SU-DHL-6 (cell line): ENCODE results near the gene ANK3.

Source experiments
- H2AFZ ChIP-seq: fragments of 200-600 bp; sonication (generic); 2 replicates; pipeline ENCODE4 v1.6.1; 2014; ENCODE audit warnings: low read depth, mild to moderate bottlenecking, moderate library complexity, mixed read lengths, antibody characterized with exemption, low read length; ENCODE audit not compliant: severe bottlenecking
- H3F3A ChIP-seq: fragments of 200-600 bp; shearing (Covaris generic); 2 replicates; pipeline ENCODE4 v1.6.0; 2016; ENCODE audit warnings: antibody characterized with exemption, mild to moderate bottlenecking; ENCODE audit not compliant: insufficient read depth
- H3K27ac ChIP-seq: fragments of 200-600 bp; sonication (generic); 2 replicates; pipeline ENCODE4 v1.5.1; 2016; ENCODE audit warnings: low read depth, mild to moderate bottlenecking, low read length, moderate library complexity, mixed read lengths
- H3K27me3 ChIP-seq: fragments of 200-600 bp; sonication (generic), shearing (Covaris generic); 2 replicates; pipeline ENCODE4 v1.6.0; 2014; ENCODE audit warnings: mild to moderate bottlenecking, low read length
- H3K36me3 ChIP-seq: fragments of 200-600 bp; sonication (generic); 2 replicates; pipeline ENCODE4 v1.6.1; 2014; ENCODE audit warnings: mild to moderate bottlenecking, low read length, mixed read lengths
- H3K4me2 ChIP-seq: fragments of 300-600, 200-600 bp; shearing (Covaris generic), sonication (generic); 2 replicates; pipeline ENCODE4 v1.6.0; 2014; ENCODE audit warnings: low read length, low read depth, mild to moderate bottlenecking; ENCODE audit not compliant: poor library complexity, severe bottlenecking
- H3K4me3 ChIP-seq: fragments of 200-600 bp; sonication (generic); 2 replicates; pipeline ENCODE4 v1.5.1; 2014; ENCODE audit warnings: antibody characterized with exemption, low read length, mild to moderate bottlenecking, mixed read lengths; ENCODE audit not compliant: insufficient read depth, poor library complexity, severe bottlenecking
- H3K79me2 ChIP-seq: fragments of 200-600 bp; sonication (generic); 2 replicates; pipeline ENCODE4 v1.6.1; 2014; ENCODE audit warnings: mild to moderate bottlenecking, low read length, moderate library complexity; ENCODE audit not compliant: insufficient read depth
- H3K9ac ChIP-seq: fragments of 200-600 bp; sonication (generic); 2 replicates; pipeline ENCODE4 v1.7.0; 2014; ENCODE audit warnings: mild to moderate bottlenecking, low read length
- H3K9me2 ChIP-seq: fragments of 200-600 bp; sonication (generic); replicated peaks from 2 replicates; pipeline ENCODE4 v1.6.1; 2014; ENCODE audit warnings: low read length; ENCODE audit not compliant: insufficient read depth
- H3K9me3 ChIP-seq: fragments of 200-600 bp; sonication (generic); 2 replicates; pipeline ENCODE4 v1.6.1; 2014; ENCODE audit warnings: low read length, mixed read lengths; ENCODE audit not compliant: insufficient read depth
- H4K20me1 ChIP-seq: fragments of 200-600 bp; sonication (generic); 2 replicates; pipeline ENCODE4 v1.6.1; 2014; ENCODE audit warnings: low read depth, mild to moderate bottlenecking, antibody characterized with exemption, low read length, moderate library complexity, mixed read lengths
- EZH2phosphoT487 ChIP-seq: fragments of 200-600 bp; sonication (generic), shearing (Covaris generic); conservative IDR thresholded peaks from 2 replicates; pipeline ENCODE4 v1.6.1; 2018; ENCODE audit warnings: mild to moderate bottlenecking, antibody characterized with exemption, low read length, moderate library complexity, mixed read lengths
- TF ChIP-seq, protein P1 (sequence below): fragments of 200-600 bp; sonication (generic); IDR thresholded peaks from one replicate; pipeline ENCODE4 v1.5.1; 2017; ENCODE audit warnings: antibody characterized with exemption, mild to moderate bottlenecking, low read length, moderate library complexity; ENCODE audit not compliant: insufficient read depth, poor library complexity, severe bottlenecking

Gene ANK3

DNA sequence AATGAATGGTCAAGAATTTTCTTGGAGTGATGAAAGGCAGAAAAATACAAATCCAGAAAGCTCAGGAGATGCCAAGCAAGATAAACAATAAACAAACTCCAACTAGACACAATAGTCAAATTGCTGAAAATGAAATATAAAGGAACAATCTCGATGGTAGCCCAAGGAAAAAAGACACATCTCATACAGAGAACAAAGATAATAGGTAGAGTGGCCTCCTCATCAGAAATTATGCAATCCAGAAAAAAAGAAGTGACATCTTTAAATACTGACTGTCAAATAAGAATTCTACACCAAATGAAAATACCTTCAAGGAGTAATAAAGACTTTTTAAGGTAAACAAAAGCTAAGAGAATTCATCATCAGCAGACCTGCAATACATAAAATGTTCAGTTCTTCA lies 150.4 kb downstream of the ANK3 start:
- peak overlapping the region; percentile 5 for H2AFZ ChIP-seq
- H3K4me2 ChIP-seq: peak overlapping the region; percentile 100
- peaks cover 15% of the 10 kb centered on the region; the same call in 1 of the 2 replicates for H3K79me2 ChIP-seq
- H3K9me2 ChIP-seq: no peaks in the 10 kb centered on the region
- peaks cover 66% of the 10 kb centered on the region for H3F3A ChIP-seq
- no peaks in the 10 kb centered on the region for H4K20me1 ChIP-seq
- H3K9ac ChIP-seq: peak overlapping the region; percentile 93
- TF ChIP-seq, protein P1, sequence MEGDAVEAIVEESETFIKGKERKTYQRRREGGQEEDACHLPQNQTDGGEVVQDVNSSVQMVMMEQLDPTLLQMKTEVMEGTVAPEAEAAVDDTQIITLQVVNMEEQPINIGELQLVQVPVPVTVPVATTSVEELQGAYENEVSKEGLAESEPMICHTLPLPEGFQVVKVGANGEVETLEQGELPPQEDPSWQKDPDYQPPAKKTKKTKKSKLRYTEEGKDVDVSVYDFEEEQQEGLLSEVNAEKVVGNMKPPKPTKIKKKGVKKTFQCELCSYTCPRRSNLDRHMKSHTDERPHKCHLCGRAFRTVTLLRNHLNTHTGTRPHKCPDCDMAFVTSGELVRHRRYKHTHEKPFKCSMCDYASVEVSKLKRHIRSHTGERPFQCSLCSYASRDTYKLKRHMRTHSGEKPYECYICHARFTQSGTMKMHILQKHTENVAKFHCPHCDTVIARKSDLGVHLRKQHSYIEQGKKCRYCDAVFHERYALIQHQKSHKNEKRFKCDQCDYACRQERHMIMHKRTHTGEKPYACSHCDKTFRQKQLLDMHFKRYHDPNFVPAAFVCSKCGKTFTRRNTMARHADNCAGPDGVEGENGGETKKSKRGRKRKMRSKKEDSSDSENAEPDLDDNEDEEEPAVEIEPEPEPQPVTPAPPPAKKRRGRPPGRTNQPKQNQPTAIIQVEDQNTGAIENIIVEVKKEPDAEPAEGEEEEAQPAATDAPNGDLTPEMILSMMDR: no peak
- TF ChIP-seq EZH2phosphoT487: no peak
- H3K9me3 ChIP-seq: no peaks in the 10 kb centered on the region
- no peaks in the 10 kb centered on the region for H3K27me3 ChIP-seq
- H3K4me3 ChIP-seq: peak overlapping the region; percentile 27
- peak overlapping the region; percentile 100 for H3K27ac ChIP-seq
- H3K36me3 ChIP-seq: peaks cover 3% of the 10 kb centered on the region; the same call in 1 of the 2 replicates

DNA sequence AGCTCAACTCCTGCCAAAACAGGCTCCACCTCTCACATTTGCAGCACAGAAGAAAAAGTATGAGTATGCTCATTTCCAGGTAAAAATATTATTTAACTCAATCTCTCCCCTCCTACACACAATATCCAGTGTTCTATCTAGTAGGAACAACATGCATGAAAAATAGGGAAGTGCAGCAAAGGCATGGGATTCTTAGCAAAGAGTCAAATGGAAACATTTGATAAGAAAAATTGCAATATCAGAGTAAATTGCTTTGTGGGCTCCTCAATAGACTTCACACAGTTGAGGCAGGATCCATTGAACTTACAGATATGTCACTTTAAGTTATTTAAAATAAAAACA lies 150.9 kb downstream of the ANK3 start:
- Histone ChIP-seq H3K36me3 (peaks cover 3% of the 10 kb centered on the region; the same call in 1 of the 2 replicates), H2AFZ (peak overlapping the region; percentile 5), H4K20me1 (no peaks in the 10 kb centered on the region), H3F3A (peaks cover 67% of the 10 kb centered on the region), H3K9me3 (no peaks in the 10 kb centered on the region), H3K4me3 (peak overlapping the region; percentile 27), H3K9ac (peak overlapping the region; percentile 93), H3K27ac (peak overlapping the region; percentile 100), H3K4me2 (peak overlapping the region; percentile 100), H3K27me3 (no peaks in the 10 kb centered on the region), H3K79me2 (peaks cover 20% of the 10 kb centered on the region; the same call in 1 of the 2 replicates), H3K9me2 (no peaks in the 10 kb centered on the region)
- no peak for TF ChIP-seq EZH2phosphoT487
- TF ChIP-seq, protein P1: no peak

DNA sequence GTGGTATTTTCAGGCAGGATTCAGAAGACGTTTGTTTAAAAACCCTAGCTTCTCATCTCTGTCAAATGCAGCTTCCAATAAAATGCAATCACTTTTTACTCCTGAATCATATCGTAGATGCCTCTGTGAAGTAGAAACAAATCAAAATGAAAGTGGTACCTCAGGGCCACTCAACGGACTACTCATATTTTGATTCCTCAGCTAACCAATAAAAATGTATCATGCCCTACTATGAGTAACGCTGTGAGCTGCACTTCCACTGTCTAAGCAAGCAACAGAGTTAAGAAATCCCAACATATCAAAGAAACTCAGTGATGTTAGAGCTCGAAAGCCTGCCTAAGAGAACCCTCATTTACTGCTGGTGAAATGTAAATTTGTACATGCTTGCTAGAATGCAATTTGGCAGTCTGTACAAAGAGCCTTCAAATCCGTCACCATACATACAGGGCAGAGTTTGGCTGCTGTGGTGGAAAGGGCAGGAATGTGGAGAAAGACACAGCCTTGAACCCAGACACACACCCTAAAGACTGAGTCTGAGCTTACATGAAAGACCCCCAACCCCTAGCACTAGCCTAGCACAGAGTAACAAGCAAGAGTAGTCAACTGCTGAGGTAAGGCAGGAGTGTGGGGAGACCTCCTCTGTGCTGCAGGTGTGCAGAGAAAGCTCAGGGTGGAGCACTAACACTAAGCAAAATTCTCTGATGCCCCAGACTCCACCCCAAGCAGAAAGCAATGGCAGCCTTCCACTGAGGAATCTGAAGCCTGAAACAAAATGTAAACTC lies 151.5 kb downstream of the ANK3 start:
- peak overlapping the region; percentile 100 for H3K4me2 ChIP-seq
- peak overlapping the region; percentile 100 for H3K27ac ChIP-seq
- H3K4me3 ChIP-seq: peak overlapping the region; percentile 60

More for the DNA sequence above, 151.5 kb downstream of the ANK3 start:
- no peak for TF ChIP-seq EZH2phosphoT487
- TF ChIP-seq, protein P1: peak; percentile 79
- H4K20me1 ChIP-seq: no peaks in the 10 kb centered on the region
- H3K9ac ChIP-seq: peak overlapping the region; percentile 93
- H3F3A ChIP-seq: peaks cover 67% of the 10 kb centered on the region
- H3K36me3 ChIP-seq: peaks cover 3% of the 10 kb centered on the region; the same call in 1 of the 2 replicates
- H2AFZ ChIP-seq: peak overlapping the region; percentile 5
- no peaks in the 10 kb centered on the region for H3K27me3 ChIP-seq
- no peaks in the 10 kb centered on the region for H3K9me2 ChIP-seq
- H3K9me3 ChIP-seq: no peaks in the 10 kb centered on the region
- H3K79me2 ChIP-seq: peaks cover 24% of the 10 kb centered on the region; the same call in 1 of the 2 replicates
